IPS-20b (cell line): ENCODE results near the gene PCDH9.

Source experiments
- H3K27ac ChIP-seq: one replicate; pipeline ENCODE4 v1.5.1; 2013; ENCODE audit warnings: low read length
- H3K27me3 ChIP-seq: 2 replicates; pipeline ENCODE4 v1.6.1; 2013; ENCODE audit warnings: mild to moderate bottlenecking, low read length, inconsistent platforms; ENCODE audit not compliant: insufficient read depth
- H3K36me3 ChIP-seq: 2 replicates; pipeline ENCODE4 v1.6.1; 2013; ENCODE audit warnings: low read depth, mild to moderate bottlenecking, inconsistent platforms, low read length, moderate library complexity; ENCODE audit not compliant: insufficient read depth
- H3K4me1 ChIP-seq: 2 replicates; pipeline ENCODE4 v1.6.1; 2013; ENCODE audit warnings: mild to moderate bottlenecking, control low read depth, inconsistent platforms, low read length, moderate library complexity; ENCODE audit not compliant: insufficient read depth
- H3K4me3 ChIP-seq: 2 replicates; pipeline ENCODE4 v1.5.1; 2013; ENCODE audit warnings: mild to moderate bottlenecking, low read length, inconsistent platforms
- H3K9ac ChIP-seq: 2 replicates; pipeline ENCODE4 v1.6.1; 2013; ENCODE audit warnings: low read depth, mild to moderate bottlenecking, inconsistent platforms, low read length, moderate library complexity
- H3K9me3 ChIP-seq: 2 replicates; pipeline ENCODE4 v1.6.1; 2013; ENCODE audit warnings: mild to moderate bottlenecking, low read depth, low read length, inconsistent platforms; ENCODE audit not compliant: insufficient read depth

Gene PCDH9

GRCh38 chr13:66689037-66689619 is 541.0 kb downstream of the PCDH9 start:
- Histone ChIP-seq H3K4me3 (no peak overlapping the region), H3K27me3 (no peaks in the 10 kb centered on the region), H3K9ac (no peak overlapping the region), H3K4me1 (no peaks in the 10 kb centered on the region), H3K27ac (no peak overlapping the region), H3K36me3 (no peaks in the 10 kb centered on the region), H3K9me3 (peaks cover 21% of the 10 kb centered on the region)

- Histone ChIP-seq H3K27me3 (no peaks in the 10 kb centered on the region), H3K9ac (no peak overlapping the region), H3K27ac (no peak overlapping the region), H3K9me3 (peaks cover 23% of the 10 kb centered on the region), H3K4me3 (no peak overlapping the region), H3K4me1 (no peaks in the 10 kb centered on the region), H3K36me3 (no peaks in the 10 kb centered on the region)
These were observed 548.7 kb downstream of the PCDH9 start for GRCh38 chr13:66681403-66681802.

- H3K4me1 ChIP-seq = no peaks in the 10 kb centered on the region
- H3K27ac ChIP-seq = no peak overlapping the region
- no peak overlapping the region for H3K9ac ChIP-seq
- H3K27me3 ChIP-seq = no peaks in the 10 kb centered on the region
- H3K4me3 ChIP-seq = no peak overlapping the region
- H3K36me3 ChIP-seq = no peaks in the 10 kb centered on the region
- H3K9me3 ChIP-seq = peaks cover 11% of the 10 kb centered on the region
These were observed 550.1 kb downstream of the PCDH9 start for GRCh38 chr13:66680031-66680430.

- Histone ChIP-seq H3K4me1 (no peaks in the 10 kb centered on the region), H3K27ac (no peak overlapping the region), H3K27me3 (no peaks in the 10 kb centered on the region), H3K9me3 (no peaks in the 10 kb centered on the region), H3K4me3 (no peak overlapping the region), H3K36me3 (no peaks in the 10 kb centered on the region), H3K9ac (no peak overlapping the region)
These were observed 554.5 kb downstream of the PCDH9 start for GRCh38 chr13:66675620-66676019.

- Histone ChIP-seq H3K4me3 (no peak overlapping the region), H3K27me3 (no peaks in the 10 kb centered on the region), H3K27ac (no peak overlapping the region), H3K4me1 (no peaks in the 10 kb centered on the region), H3K9me3 (no peaks in the 10 kb centered on the region), H3K36me3 (no peaks in the 10 kb centered on the region), H3K9ac (no peak overlapping the region)
These were observed 556.7 kb downstream of the PCDH9 start for GRCh38 chr13:66673401-66673800.

GRCh38 chr13:66665991-66666390 is 564.1 kb downstream of the PCDH9 start:
- no peaks in the 10 kb centered on the region for H3K9me3 ChIP-seq
- no peak overlapping the region for H3K9ac ChIP-seq
- no peak overlapping the region for H3K27ac ChIP-seq
- H3K27me3 ChIP-seq = no peaks in the 10 kb centered on the region
- no peaks in the 10 kb centered on the region for H3K4me1 ChIP-seq
- H3K4me3 ChIP-seq = no peak overlapping the region
- H3K36me3 ChIP-seq = no peaks in the 10 kb centered on the region

- Histone ChIP-seq H3K9me3 (no peaks in the 10 kb centered on the region), H3K4me3 (no peak overlapping the region), H3K4me1 (no peaks in the 10 kb centered on the region), H3K9ac (no peak overlapping the region), H3K36me3 (no peaks in the 10 kb centered on the region), H3K27me3 (no peaks in the 10 kb centered on the region), H3K27ac (no peak overlapping the region)
These were observed 566.4 kb downstream of the PCDH9 start for GRCh38 chr13:66663711-66664110.

- Histone ChIP-seq H3K9me3 (no peaks in the 10 kb centered on the region), H3K27ac (no peak overlapping the region), H3K9ac (no peak overlapping the region), H3K27me3 (no peaks in the 10 kb centered on the region), H3K4me1 (no peaks in the 10 kb centered on the region), H3K36me3 (no peaks in the 10 kb centered on the region), H3K4me3 (no peak overlapping the region)
These were observed 566.9 kb downstream of the PCDH9 start for GRCh38 chr13:66663206-66663605.

GRCh38 chr13:66661336-66661735 is 568.8 kb downstream of the PCDH9 start:
- H3K4me1 ChIP-seq = no peaks in the 10 kb centered on the region
- H3K4me3 ChIP-seq = no peak overlapping the region
- no peaks in the 10 kb centered on the region for H3K36me3 ChIP-seq
- H3K27ac ChIP-seq = no peak overlapping the region
- H3K9ac ChIP-seq = no peak overlapping the region
- no peaks in the 10 kb centered on the region for H3K9me3 ChIP-seq
- no peaks in the 10 kb centered on the region for H3K27me3 ChIP-seq

GRCh38 chr13:66660468-66660813 is 569.7 kb downstream of the PCDH9 start:
- Histone ChIP-seq H3K4me3 (no peak overlapping the region), H3K27me3 (no peaks in the 10 kb centered on the region), H3K9ac (no peak overlapping the region), H3K27ac (no peak overlapping the region), H3K9me3 (no peaks in the 10 kb centered on the region), H3K4me1 (peaks cover 2% of the 10 kb centered on the region; the same call in 1 of the 2 replicates), H3K36me3 (no peaks in the 10 kb centered on the region)

- H3K36me3 ChIP-seq = no peaks in the 10 kb centered on the region
- H3K9me3 ChIP-seq = no peaks in the 10 kb centered on the region
- H3K27ac ChIP-seq = no peak overlapping the region
- no peak overlapping the region for H3K9ac ChIP-seq
- H3K4me3 ChIP-seq = no peak overlapping the region
- no peaks in the 10 kb centered on the region for H3K27me3 ChIP-seq
- peaks cover 2% of the 10 kb centered on the region; the same call in 1 of the 2 replicates for H3K4me1 ChIP-seq
These were observed 570.3 kb downstream of the PCDH9 start for GRCh38 chr13:66659701-66660467.

- no peak overlapping the region for H3K27ac ChIP-seq
- H3K4me1 ChIP-seq = peaks cover 2% of the 10 kb centered on the region; the same call in 1 of the 2 replicates
- H3K9me3 ChIP-seq = no peaks in the 10 kb centered on the region
- H3K27me3 ChIP-seq = no peaks in the 10 kb centered on the region
- H3K36me3 ChIP-seq = no peaks in the 10 kb centered on the region
- H3K4me3 ChIP-seq = no peak overlapping the region
- H3K9ac ChIP-seq = no peak overlapping the region
These were observed 570.9 kb downstream of the PCDH9 start for GRCh38 chr13:66659286-66659685.
